GM23248 (cell line): ENCODE measurements around the gene PIP5KL1.

ENCODE experiments used
- EZH2 ChIP-seq: fragments of 200-600 bp; sonication (generic); IDR thresholded peaks from 2 replicates; pipeline ENCODE4 v1.6.1; 2018; ENCODE audit warnings: antibody characterized with exemption, mild to moderate bottlenecking; ENCODE audit not compliant: insufficient read depth, poor library complexity, severe bottlenecking
- EZH2phosphoT487 ChIP-seq: fragments of 200-600 bp; sonication (generic); IDR thresholded peaks from 2 replicates; pipeline ENCODE4 v1.6.1; 2018; ENCODE audit warnings: antibody characterized with exemption, moderate library complexity, mild to moderate bottlenecking, low read depth; ENCODE audit not compliant: insufficient read depth

- TF ChIP-seq EZH2phosphoT487 (no peak), EZH2 (no peak)
Observed at GRCh38 chr9:127916720-127917581, 13.6 kb downstream of the PIP5KL1 start, which contains the start of gene ST6GALNAC4.
